Ishikawa (cell line): Measurements from ENCODE around the gene IFITM10.

Experiments
- CEBPB ChIP-seq: IDR thresholded peaks from 2 replicates; pipeline ENCODE4 v1.6.1; 2012
- EGR1 ChIP-seq: IDR thresholded peaks from 2 replicates; pipeline ENCODE4 v1.6.1; 2012
- EP300 ChIP-seq: IDR thresholded peaks from 2 replicates; pipeline ENCODE4 v1.6.1; 2012; ENCODE audit warnings: borderline replicate concordance
- FOXM1 ChIP-seq: IDR thresholded peaks from 2 replicates; pipeline ENCODE4 v1.6.1; 2012; ENCODE audit warnings: low read depth, borderline replicate concordance
- NFIC ChIP-seq: IDR thresholded peaks from 2 replicates; pipeline ENCODE4 v1.6.1; 2012
- RAD21 ChIP-seq: IDR thresholded peaks from 2 replicates; pipeline ENCODE4 v1.6.1; 2012; ENCODE audit warnings: low read depth
- TAF1 ChIP-seq: IDR thresholded peaks from 2 replicates; pipeline ENCODE4 v1.6.1; 2012; ENCODE audit warnings: low read depth, mild to moderate bottlenecking
- TEAD4 ChIP-seq: IDR thresholded peaks from 2 replicates; pipeline ENCODE4 v1.6.1; 2012
- YY1 ChIP-seq: IDR thresholded peaks from 2 replicates; pipeline ENCODE4 v1.6.1; 2012; ENCODE audit warnings: low read depth
- ZBTB7A ChIP-seq: IDR thresholded peaks from 2 replicates; pipeline ENCODE4 v1.6.1; 2012; ENCODE audit warnings: low read depth
- TF ChIP-seq, protein P1 (sequence below): IDR thresholded peaks from 2 replicates; pipeline ENCODE4 v1.6.1; 2012; ENCODE audit warnings: low read depth, mild to moderate bottlenecking
- TF ChIP-seq, protein P2 (sequence below): IDR thresholded peaks from 2 replicates; pipeline ENCODE4 v1.6.1; 2012
- TF ChIP-seq, protein P3 (sequence below): IDR thresholded peaks from 2 replicates; pipeline ENCODE4 v1.6.1; 2012

DNA sequence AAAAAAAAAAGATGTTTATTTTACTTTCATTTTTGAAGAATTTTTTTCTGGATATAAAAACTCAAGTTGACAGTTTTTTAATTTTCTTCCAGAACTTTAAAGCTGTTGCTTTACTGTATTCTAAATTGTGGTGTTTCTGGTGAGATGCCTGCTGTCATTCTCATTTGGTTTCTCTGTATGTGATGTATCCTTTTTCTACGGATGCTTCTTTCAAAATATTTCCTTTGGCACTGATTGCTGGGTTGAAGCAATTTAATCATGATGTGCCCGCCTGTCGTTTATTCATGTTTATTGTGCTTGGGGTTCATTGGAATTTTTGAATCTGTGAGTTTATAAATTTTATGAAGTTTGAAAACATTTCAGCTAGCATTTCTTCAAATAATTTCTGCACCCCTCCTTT is 42.7 kb upstream of the IFITM10 start:
- TF ChIP-seq FOXM1, result no peak
- no peak for TF ChIP-seq YY1
- TF ChIP-seq EP300, result no peak
- TF ChIP-seq TAF1, result no peak
- TF ChIP-seq CEBPB, result no peak
- TF ChIP-seq, protein P1, sequence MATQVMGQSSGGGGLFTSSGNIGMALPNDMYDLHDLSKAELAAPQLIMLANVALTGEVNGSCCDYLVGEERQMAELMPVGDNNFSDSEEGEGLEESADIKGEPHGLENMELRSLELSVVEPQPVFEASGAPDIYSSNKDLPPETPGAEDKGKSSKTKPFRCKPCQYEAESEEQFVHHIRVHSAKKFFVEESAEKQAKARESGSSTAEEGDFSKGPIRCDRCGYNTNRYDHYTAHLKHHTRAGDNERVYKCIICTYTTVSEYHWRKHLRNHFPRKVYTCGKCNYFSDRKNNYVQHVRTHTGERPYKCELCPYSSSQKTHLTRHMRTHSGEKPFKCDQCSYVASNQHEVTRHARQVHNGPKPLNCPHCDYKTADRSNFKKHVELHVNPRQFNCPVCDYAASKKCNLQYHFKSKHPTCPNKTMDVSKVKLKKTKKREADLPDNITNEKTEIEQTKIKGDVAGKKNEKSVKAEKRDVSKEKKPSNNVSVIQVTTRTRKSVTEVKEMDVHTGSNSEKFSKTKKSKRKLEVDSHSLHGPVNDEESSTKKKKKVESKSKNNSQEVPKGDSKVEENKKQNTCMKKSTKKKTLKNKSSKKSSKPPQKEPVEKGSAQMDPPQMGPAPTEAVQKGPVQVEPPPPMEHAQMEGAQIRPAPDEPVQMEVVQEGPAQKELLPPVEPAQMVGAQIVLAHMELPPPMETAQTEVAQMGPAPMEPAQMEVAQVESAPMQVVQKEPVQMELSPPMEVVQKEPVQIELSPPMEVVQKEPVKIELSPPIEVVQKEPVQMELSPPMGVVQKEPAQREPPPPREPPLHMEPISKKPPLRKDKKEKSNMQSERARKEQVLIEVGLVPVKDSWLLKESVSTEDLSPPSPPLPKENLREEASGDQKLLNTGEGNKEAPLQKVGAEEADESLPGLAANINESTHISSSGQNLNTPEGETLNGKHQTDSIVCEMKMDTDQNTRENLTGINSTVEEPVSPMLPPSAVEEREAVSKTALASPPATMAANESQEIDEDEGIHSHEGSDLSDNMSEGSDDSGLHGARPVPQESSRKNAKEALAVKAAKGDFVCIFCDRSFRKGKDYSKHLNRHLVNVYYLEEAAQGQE, result no peak
- TF ChIP-seq, protein P2, sequence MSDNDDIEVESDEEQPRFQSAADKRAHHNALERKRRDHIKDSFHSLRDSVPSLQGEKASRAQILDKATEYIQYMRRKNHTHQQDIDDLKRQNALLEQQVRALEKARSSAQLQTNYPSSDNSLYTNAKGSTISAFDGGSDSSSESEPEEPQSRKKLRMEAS, result no peak
- TF ChIP-seq ZBTB7A, result no peak
- TF ChIP-seq RAD21, result no peak
- no peak for TF ChIP-seq EGR1
- TF ChIP-seq TEAD4, result no peak
- no peak for TF ChIP-seq NFIC
- TF ChIP-seq, protein P3, sequence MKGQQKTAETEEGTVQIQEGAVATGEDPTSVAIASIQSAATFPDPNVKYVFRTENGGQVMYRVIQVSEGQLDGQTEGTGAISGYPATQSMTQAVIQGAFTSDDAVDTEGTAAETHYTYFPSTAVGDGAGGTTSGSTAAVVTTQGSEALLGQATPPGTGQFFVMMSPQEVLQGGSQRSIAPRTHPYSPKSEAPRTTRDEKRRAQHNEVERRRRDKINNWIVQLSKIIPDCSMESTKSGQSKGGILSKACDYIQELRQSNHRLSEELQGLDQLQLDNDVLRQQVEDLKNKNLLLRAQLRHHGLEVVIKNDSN, result no peak
